Stimulated activated CD4-positive, alpha-beta T cell treated with anti-CD3 and anti-CD28 coated beads, Interleukin-15, amount 100 ng/mL, for 24 hours (primary cell): ENCODE data around the gene TENT4B.
A peak's percentile ranks its signal among the peaks of the same experiment; 100 is the strongest.
"Not testable (repeated sequence)": the region's sequence is repeated elsewhere in the genome, so short reads cannot be mapped to it uniquely, and the experiment has no call there.

Experiments used
- DNase-seq: peaks from one replicate; pipeline ENCODE4 v3.0.0-alpha.2; 2020

Gene TENT4B

GRCh38 chr16:50238314-50238713 is 85.2 kb downstream of the TENT4B start:
- no peak for DNase-seq

GRCh38 chr16:50238868-50239301 is 85.8 kb downstream of the TENT4B start:
- DNase-seq, result no peak

- DNase-seq, result not testable (repeated sequence)
These were observed 89.9 kb downstream of the TENT4B start for GRCh38 chr16:50243024-50243423.

- DNase-seq, result no peak
These were observed 91.0 kb downstream of the TENT4B start for GRCh38 chr16:50244140-50244503.

GRCh38 chr16:50244504-50245416 is 91.7 kb downstream of the TENT4B start:
- DNase-seq, result no peak

GRCh38 chr16:50245417-50246298 is 92.6 kb downstream of the TENT4B start:
- peak; percentile 78 for DNase-seq

GRCh38 chr16:50246299-50247122 is 93.4 kb downstream of the TENT4B start:
- no peak for DNase-seq

GRCh38 chr16:50247123-50247905 is 94.2 kb downstream of the TENT4B start:
- DNase-seq, result no peak

GRCh38 chr16:50247906-50248608 is 95.0 kb downstream of the TENT4B start:
- DNase-seq, result no peak

GRCh38 chr16:50248845-50249244 is 95.7 kb downstream of the TENT4B start:
- no peak for DNase-seq

- no peak for DNase-seq
These were observed 98.4 kb downstream of the TENT4B start for GRCh38 chr16:50251375-50252081.

- DNase-seq, result no peak
These were observed 99.0 kb downstream of the TENT4B start for GRCh38 chr16:50252082-50252611.

GRCh38 chr16:50252874-50253513 is 99.9 kb downstream of the TENT4B start:
- DNase-seq, result no peak

- DNase-seq, result no peak
These were observed 100.4 kb downstream of the TENT4B start for GRCh38 chr16:50253514-50253910.

GRCh38 chr16:50254072-50254471 is 101.0 kb downstream of the TENT4B start:
- no peak for DNase-seq

- DNase-seq, result no peak
These were observed 102.4 kb downstream of the TENT4B start for GRCh38 chr16:50255538-50255937.

- DNase-seq, result no peak
These were observed 103.5 kb downstream of the TENT4B start for GRCh38 chr16:50256604-50257003.

GRCh38 chr16:50257876-50258275 is 104.8 kb downstream of the TENT4B start:
- no peak for DNase-seq

- DNase-seq, result no peak
These were observed 106.5 kb downstream of the TENT4B start for GRCh38 chr16:50259334-50260205.
